ENCODE data around the gene MAPK10.

DNA sequence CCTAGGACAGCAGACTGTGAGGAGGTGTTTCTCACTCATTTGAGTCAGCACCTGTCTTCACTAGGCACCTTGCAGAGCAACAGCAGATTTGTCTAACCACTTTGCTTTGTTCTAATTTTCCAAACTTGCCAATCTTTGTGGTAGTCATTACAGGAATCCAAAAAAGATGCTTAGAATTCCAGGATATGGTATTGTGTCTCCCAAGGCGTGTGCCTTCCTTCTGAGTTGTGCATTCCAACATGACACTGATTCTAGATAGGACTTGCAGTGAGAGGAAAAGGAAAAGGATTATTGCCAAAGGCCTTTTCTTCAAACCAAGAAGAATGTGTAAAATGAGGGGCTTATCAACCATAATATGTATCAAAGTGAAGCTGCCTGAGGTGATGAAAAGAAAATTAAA is 126.2 kb downstream of the MAPK10 start:
- TF ChIP-seq POLR2A (IDR thresholded peaks at IDR 0.05) (no peak), POLR2AphosphoS5 (IDR thresholded peaks at IDR 0.05) (no peak), EP300 (IDR thresholded peaks at IDR 0.05; ENCODE audit: low read depth) (no peak)
- TF ChIP-seq, protein P1, sequence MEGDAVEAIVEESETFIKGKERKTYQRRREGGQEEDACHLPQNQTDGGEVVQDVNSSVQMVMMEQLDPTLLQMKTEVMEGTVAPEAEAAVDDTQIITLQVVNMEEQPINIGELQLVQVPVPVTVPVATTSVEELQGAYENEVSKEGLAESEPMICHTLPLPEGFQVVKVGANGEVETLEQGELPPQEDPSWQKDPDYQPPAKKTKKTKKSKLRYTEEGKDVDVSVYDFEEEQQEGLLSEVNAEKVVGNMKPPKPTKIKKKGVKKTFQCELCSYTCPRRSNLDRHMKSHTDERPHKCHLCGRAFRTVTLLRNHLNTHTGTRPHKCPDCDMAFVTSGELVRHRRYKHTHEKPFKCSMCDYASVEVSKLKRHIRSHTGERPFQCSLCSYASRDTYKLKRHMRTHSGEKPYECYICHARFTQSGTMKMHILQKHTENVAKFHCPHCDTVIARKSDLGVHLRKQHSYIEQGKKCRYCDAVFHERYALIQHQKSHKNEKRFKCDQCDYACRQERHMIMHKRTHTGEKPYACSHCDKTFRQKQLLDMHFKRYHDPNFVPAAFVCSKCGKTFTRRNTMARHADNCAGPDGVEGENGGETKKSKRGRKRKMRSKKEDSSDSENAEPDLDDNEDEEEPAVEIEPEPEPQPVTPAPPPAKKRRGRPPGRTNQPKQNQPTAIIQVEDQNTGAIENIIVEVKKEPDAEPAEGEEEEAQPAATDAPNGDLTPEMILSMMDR (IDR thresholded peaks at IDR 0.05): no peak
